C1 segment of cervical spinal cord (tissue), 14 donors: ENCODE measurements around the gene HMX3.
A peak's percentile ranks its signal among the peaks of the same experiment; 100 is the strongest.

Experiments used
- DNase-seq, 14 donors: peaks; one replicate each; lab custom pipeline; 2025; lab: John Stamatoyannopoulos, UW

HMX3 gene

DNA sequence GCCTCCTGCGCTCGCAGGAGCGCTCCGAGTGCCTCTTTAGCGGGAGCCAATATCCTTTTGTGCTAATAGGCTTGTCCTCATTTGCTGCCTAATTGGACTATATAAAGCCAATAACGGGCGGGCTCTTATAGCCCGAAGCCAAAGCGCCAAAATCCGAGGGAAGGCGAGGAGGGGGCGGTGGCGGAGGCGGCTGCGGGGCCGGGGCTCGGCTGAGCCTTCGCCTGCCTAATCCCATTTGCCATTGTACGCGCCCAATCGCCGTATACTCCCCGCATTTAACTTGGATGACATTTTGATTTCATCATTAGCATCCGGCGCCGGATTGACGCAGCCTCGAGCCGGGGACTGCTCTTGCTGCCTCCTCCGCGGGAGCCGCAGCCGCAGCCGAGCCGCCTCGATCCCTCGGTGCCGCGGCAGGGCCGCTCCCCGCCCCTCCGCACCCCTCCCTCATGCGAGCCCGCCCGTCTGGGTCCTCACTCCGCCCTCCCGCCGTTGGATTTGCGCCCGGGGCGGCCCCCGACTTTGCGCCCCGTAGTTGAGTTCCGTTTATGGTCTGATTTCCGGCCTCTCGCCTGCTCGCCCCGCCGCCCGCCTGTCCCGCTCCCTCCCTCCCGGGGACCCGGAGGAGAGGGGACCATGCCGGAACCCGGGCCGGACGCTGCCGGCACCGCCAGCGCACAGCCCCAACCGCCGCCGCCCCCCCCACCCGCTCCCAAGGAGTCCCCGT lies at the start of gene HMX3:
Gene HMX3, plus strand, starts transcription at position 556 of the 727 bp plus-strand sequence. Its CDS starts 81 bp downstream, at position 637.
- no peak for DNase-seq

DNA sequence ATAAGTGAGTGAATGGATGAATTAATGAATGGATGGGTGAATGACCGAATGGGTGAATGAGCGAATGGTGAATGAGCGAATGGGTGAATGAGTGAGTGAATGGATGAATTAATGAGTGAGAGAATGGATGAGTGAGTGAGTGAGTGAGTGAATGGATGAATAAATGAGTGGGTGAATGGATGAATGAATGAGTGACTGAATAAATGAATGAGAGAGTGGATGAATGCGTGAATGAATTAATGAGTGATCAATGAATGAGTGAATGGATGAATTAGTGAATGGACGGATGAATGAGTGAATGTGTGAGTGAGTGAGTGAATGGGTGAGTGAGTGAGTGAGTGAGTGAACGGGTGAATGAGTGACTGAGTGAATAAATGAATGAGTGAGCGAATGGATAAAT lies 49.5 kb upstream of the HMX3 start:
- DNase-seq = no peak

DNA sequence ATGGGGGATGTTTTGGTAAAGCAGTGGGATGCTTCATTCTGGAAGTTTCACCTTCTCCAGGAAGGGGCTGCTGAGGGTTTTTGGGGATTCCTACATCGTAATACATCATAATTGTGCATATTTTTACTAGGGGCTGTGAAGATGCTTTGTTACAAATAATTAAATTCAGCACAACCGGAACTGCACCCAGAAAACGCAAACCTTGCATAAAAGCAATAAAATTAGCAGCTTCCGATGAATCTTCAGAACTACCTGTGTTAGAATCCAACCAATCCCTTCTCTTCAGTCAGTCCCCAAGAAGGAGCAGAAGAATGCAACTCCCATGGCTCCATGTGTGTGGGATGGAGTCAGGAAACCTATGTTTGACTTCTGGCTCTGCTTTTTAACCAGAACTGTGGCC lies 48.4 kb upstream of the HMX3 start:
- no peak for DNase-seq

DNA sequence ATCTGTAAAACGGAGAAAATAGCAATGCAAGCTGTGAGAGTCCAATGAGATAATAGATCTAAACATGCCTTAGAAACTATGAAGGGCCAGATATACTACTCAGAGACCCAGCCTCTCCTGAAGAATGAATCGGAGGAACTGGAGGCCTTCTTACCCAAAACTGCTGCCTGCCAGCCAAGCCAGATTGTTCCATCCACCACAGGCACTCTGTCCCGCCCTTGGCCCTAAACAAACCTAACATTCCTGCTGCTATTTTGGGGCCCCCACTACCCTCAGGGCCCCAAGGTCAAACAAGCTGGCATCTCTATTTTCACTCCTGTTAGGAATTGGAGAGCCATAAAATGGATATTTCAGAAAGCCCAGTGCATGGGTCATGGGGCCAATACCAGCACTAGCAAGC lies 48.0 kb upstream of the HMX3 start:
- DNase-seq = no peak

DNA sequence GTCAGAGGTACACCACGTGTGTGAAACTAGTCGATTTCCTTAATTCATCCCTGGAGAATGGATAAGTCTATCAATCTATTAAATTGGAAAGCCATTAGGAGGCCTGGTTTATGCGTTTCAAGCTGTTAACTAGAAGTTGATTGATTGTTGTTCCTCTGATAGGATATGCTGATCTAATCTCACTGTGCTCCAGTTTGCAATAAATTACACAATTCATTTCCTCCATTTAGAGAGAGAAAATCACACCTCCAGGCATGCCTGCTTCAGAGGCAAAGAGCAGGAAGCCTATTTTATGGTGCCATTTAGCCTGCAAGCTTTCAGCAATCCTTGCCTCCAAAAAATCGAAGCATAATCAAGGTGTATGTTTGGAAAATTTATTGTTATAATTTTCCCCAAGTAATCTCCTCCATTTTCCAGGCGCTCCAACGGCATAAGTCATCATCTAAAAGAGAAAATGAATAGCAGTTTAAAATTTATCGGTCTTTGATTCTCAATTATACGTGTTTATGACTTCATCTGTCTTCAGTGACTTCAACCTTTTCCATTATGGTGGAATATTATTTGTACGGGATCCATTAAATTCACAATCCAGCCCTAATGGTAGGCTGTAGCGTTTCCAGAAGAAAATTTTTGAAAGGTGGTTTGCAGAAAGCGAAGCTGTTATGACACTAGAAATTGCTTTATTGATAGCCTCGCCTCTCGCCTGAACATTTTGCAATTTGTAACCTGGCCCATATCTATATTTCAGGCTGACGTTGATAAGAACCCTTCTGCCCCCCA lies 42.9 kb upstream of the HMX3 start:
- no peak for DNase-seq

DNA sequence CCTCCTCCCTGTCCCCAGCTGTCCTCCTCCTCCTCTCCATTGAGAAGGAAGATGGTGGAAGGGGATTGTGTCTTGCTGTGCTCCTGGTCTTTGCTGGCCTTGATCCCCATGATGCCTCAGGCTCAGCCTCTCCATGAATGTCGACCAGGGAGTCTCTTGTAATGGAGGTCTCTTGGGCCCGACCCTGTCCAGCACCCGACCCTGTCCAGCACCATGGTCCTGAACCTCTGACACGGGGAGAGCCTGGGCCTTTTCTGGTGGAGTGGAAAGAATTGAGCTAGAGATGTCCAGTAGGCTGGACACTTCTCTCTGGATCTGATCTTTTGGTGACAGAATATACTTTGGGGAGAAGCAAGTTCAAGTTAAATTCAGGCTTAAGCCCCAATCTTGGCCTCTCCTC lies 42.3 kb upstream of the HMX3 start:
- DNase-seq = no peak

DNA sequence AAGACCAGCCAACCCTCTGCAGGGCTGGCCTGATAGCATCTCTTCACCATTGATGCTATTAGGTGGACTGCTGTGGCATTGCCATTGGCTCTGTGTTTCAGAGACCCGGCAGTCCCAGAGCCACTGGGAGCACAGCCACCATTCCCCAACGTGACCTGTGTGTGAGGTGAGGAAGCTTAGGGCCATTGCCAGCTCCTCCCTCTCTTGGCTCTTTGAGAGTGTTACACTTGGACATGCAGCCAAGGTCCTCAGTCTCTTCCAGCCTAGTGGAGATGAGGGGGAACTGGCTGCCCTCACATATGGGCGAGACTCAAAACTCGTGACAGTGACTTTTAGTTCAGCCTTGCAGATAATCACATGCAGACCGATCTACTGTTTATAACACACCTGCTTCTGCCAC lies 39.3 kb upstream of the HMX3 start:
- DNase-seq = no peak

DNA sequence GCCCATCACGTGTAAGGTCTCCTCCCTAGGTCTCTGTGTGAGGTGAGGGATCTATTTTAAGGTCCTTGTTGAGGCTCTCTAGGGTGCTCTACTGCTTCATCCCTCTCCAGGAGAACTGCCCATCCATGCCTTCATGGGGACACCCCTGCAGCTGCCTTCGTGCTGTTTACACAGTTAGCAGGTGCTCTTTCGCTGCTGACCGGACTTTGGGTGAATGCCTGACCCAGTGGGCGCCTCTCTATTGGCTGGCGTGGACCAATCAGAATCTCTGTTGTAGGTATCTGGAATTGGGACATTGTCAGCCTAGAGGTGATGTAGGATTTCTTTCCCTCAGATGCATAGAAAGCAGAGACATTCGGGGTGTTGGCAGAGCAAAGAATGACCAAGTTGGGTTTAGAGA lies 38.7 kb upstream of the HMX3 start:
- no peak for DNase-seq

DNA sequence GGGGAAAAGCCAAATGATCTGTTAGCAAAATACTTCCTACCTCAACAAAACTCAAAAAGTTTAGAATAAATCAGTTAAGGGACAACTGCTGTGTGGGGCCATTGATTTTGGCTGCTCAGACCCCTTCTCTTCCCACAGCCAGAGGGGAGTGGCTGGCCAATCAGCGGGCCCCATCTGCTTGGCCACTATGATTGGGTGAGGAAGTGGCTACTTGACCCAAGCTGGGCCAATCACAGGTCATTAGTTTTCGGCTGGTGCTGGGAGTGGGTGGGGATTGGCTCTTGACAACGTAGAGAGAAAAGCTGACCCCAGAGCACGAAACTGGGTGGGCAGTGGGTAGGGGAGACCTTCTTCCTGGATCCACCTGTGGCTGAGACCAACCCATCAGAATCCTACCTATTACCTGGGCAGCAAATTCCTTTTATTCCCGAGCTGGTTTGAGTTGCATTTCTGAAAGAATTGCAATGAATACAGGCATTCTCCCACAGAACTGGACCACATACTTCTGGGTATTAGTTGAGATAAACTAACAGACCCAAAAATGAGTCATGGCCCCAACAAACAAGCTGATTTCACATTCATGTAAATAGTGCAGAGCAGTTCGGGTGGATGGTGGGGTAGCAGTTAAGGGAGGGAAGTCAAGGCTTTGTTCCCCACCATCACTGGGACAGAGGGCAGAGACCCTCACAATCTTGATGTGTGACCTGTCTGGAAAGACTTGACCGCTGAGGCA lies 35.6 kb upstream of the HMX3 start:
- no peak for DNase-seq

DNA sequence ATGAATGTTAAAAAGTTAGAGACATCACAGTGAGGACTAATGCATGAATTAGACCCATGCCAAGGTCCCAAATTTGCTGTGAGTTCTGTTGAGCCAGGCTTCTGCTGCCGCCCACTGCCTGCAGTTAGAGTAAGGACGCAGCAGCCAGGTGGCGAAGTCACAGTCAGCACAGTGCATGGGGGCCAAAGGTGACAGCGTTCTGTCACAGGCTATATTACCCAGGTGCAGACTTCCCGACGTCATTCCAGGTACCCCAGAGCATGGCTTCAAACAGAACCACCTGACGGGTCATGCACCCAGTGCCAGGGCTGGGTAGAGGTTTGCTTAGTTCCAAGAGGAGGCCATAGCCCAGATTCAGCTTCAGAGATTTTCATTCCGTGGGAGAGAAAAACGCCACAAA lies 33.9 kb upstream of the HMX3 start:
- no peak for DNase-seq

DNA sequence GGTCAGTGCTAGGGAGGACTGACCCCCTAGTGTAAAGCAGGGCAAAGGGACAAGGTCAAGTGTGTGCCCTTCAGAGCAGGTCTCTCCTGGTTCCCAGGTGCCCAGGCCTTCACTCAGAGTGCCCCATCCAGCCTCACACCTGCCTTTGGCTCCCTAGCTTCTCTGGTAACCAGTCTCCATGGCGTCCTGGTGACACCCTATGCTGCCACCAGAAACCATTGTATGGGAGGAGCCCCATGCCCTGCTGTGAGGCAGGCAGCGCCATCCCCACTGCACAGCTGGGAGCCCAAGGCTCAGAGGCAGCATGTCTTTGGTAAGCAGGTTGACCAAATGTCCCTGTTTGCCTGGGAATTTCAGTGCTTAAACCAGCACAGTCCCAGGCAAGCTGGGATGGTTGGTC lies 33.1 kb upstream of the HMX3 start:
- no peak for DNase-seq

DNA sequence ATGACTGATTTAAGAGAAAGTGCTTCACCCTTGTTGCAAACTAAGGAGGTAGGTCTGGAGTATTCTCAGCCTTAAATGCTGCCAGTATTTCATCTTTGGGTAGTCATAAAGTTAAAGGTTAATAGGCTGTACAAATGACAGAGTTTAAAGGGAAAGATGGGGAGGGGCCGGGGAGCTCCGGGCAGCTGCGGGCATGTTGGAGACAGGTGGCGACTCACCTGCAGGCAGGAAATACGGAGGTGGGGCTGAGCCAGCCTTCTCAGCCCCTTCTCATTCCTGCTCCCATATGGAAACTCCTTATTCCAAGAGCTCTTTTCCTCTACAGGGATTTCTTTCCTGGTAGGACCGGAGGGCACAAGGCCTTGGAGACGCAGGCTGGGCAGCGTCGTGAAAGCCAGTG lies 31.8 kb upstream of the HMX3 start:
- DNase-seq = no peak

DNA sequence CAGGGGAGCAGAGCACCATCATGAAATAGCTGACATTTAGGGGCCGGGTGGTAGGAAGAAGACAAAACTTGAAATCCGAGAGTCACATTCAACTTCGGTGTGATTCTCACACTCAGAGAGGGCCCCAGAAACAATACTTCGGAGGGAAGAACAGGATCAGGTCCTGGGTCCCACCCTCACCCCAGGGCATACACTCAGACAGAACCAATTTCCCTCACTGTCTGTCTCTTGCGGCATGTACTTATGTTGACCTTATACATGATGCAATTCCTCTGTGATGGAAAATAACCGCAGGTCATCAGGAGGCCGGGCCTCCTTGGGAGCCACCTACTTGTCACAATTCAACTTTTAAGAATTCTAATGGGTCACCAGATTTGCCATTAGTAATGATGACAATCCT lies 26.3 kb upstream of the HMX3 start:
- DNase-seq = no peak

DNA sequence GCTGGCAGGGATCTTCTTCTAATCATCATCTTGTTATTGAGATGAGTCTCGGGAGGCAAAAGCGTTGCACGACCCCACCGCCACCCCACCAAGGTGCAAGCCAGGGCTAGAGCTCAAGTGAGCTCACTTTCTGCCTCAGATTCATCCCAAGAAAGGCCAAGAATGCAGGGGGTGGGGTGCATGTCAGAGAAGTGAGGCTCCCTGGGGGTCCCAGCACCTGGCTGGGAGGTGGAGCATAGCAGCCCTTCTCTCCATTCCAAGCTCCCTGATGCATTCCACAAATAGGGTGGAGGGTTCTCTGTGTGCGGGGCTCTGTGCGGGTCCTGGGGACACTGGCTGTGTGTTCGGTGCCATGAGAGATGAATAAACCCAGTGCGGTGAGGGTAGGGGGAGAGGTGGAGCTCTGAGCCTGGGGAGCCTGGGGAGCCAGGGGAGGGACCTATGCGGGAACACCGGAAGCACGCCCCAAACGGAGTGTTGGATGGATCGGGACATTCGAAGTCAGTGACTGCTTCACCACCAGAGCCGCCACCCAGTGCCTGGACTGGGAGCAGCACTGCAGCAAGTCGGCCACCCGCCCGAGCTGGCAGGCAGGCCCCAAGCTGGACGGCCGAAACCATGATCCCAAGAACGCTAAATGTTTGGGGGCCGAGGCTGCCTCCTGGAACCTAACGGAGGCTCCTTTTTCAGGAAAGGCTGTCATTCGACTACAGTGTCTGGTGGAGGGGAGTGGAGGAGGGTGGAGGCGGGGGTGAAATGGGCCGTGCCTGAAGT lies 17.9 kb upstream of the HMX3 start:
- DNase-seq = peak in 1 of 14 donors; percentile 29

DNA sequence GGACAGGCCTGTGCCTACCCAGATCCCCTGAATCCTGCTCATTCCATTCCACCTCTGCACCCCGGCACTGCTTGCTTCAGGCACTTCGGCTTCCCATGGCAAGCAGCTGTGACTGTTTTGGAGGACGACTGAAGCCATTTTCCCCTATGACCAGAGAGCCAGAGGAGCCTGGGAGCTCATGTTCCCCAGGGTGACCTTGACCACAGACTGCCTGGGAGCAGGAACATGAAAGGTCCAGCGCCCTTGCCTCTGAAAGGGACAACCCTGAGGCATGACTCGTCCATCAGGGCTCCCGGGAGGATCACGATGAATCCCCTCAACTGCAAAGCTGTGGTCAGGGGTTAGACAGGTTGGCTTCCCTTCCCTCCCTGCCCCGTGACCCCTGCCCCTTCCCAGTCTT lies 16.7 kb upstream of the HMX3 start:
- DNase-seq = no peak

DNA sequence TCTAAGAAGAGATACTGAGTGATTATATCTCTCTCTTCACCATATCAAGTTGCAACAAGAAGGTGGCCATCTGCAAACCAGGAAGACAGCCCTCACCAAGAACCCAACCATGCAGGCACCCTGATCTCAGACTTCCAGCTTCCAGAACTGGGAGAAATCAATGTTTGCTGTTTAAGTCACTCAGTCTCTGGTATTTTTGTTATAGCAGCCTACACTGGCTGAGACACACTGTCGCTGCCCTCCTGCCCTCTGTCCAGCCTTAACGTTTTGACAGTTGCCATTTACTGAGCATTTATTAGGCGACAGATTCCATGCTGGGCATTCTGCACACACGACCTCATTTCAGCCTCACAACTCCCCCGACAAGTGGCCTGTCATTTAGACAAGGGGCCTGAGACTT lies 9.5 kb upstream of the HMX3 start:
- DNase-seq = no peak

DNA sequence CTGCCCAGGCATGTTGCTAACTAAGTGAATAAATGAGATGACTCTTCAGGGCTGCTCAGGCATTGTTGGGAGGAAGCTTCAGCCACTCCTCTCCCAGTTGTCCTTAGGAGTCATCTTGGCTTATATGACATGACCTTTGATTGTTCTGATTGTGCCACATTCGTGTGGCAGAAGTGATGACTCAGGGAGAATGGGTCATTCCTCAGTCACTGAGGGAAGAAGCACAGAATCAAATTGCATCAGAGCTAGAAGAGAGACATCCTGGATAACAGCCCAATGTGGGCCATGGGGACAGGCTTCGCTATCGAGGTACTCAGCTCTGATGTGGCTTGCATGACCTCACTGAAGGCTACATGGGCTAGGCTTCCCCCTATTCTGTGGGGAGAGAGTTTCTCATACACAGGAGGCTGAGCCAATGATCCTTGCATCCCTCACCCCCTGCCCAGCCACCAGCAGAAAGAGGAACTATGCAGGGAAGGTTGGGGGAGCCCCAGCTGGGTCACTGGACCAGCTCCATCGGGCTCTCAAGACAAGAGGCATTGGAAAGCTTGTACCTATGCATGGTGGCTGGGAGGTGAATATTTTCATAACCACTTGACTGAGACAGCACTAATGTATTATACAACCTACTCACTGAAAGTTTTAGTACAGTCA lies 6.0 kb upstream of the HMX3 start:
- no peak for DNase-seq

DNA sequence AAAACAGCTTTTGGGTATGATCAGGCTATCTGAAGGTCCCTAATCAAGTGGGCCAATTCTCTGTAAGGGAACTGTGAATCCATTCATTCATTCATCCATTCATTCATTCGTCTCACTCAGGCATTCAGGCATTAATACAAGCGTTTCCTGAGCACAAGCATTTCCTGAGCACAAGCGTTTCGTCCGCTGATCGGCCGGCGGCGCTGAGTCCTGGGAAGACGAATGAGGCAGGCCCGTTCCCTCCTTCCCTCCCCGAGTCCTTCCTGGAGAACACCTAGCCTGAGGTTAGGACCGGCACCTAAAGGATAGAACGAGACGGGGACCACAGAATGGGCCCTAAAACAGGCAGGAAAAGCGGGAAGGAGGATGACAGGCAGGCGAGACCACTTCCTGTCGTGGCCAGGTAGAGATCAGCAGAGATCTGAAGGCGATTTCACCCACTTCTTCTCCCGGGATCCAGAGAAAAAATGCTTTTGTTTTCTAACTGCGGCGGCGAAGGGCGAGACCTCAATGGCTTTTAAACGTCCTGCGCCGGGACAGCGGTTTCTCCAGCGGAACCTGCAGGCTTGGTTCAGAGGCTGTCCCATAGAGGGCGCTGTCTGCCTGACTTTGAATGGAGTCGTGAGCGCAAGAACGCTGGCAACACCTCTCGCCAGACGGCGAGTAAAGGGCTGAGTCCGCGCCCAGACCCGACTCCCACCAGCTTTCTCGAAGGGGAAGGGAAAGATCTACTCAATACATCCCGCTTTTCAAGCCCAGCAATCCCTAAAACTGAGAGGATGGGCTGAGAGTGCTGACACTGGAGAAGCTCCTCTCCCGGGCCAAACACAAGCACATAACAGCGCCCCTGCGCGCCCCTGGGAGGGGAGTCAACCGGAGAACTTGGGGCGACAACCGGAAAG lies 2.9 kb upstream of the HMX3 start:
- peak in 12 of 14 donors; percentile 8 to 72 (median 51) for DNase-seq

DNA sequence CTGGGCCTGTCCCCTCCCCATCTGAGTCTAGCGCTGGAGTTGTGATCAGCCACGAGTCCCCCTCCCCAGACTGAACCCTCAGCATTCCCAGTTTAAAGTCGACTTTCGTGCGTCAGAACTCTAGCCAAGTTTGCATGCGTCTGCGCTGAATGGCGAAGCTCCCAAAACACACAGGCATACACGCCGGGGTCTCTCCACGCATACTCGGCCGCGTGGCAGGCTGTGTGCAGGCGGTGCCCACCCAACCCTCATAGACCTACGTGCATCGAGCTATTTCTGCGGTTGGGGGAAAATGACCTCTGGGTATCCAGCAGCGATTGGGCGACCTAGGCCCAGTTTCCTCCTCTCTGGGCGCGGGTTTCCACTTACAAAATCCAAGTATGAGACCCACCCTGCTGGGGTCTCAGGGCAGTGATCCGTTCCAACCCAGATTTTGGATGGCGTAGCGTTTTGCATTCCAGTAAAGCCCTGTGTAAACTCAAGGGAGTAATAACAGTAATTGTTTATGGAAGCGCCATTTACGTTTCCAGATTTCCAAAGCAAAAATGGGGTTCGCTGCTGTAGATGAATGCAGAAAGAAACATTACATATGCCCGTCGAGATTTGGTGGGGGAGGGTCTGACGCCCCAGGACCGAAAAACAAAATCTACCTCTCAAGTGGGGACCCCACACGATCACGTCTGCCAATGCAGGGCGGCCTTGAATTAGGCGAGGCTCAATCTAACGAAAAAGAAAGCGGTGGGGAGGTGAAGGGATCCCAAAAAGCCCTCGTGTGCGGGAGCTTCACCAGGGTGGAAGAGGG lies 2.0 kb upstream of the HMX3 start:
- no peak for DNase-seq
